OCI-LY3 (cell line): ENCODE data around the gene TUBA4B.

Experiments used
- H2AFZ ChIP-seq: fragments of 200-600, 300-600 bp; shearing (Covaris generic); 2 replicates; pipeline ENCODE4 v1.6.0; 2014; ENCODE audit warnings: antibody characterized with exemption, low read depth, low read length
- H3K27ac ChIP-seq: fragments of 200-600, 300-600 bp; sonication (generic); 2 replicates; pipeline ENCODE4 v1.5.1; 2014; ENCODE audit warnings: mild to moderate bottlenecking, low read length, moderate library complexity, mixed read lengths
- H3K27me3 ChIP-seq: fragments of 200-600, 300-600 bp; sonication (generic); 2 replicates; pipeline ENCODE4 v1.6.1; 2014; ENCODE audit warnings: low read depth, low read length, mixed read lengths
- H3K36me3 ChIP-seq: fragments of 200-600, 300-600 bp; sonication (generic); replicated peaks from 2 replicates; pipeline ENCODE3; 2014; ENCODE audit warnings: low read depth, low read length, mixed read lengths
- H3K4me1 ChIP-seq: fragments of 300-600, 200-600 bp; sonication (generic); 2 replicates; pipeline ENCODE4 v1.6.1; 2014; ENCODE audit warnings: low read length, mixed read lengths
- H3K4me2 ChIP-seq: fragments of 200-600, 300-600 bp; sonication (generic); 2 replicates; pipeline ENCODE4 v1.6.1; 2014; ENCODE audit warnings: low read length, mixed read lengths
- H3K4me3 ChIP-seq: fragments of 300-600, 200-600 bp; sonication (generic); 2 replicates; pipeline ENCODE4 v1.5.1; 2014; ENCODE audit warnings: antibody characterized with exemption, mild to moderate bottlenecking, low read length, moderate library complexity
- H3K79me2 ChIP-seq: fragments of 300-600, 200-600 bp; shearing (Covaris generic); 2 replicates; pipeline ENCODE4 v1.6.1; 2014; ENCODE audit warnings: mild to moderate bottlenecking, low read length, mixed read lengths
- H3K9ac ChIP-seq: fragments of 300-600, 200-600 bp; shearing (Covaris generic); 2 replicates; pipeline ENCODE4 v1.6.0; 2014; ENCODE audit warnings: mild to moderate bottlenecking, low read length, moderate library complexity
- H3K9me3 ChIP-seq: fragments of 200-600, 300-600 bp; shearing (Covaris generic); 2 replicates; pipeline ENCODE4 v1.6.1; 2014; ENCODE audit warnings: low read length, mixed read lengths; ENCODE audit not compliant: insufficient read depth
- H4K20me1 ChIP-seq: fragments of 200-600, 300-600 bp; sonication (generic); 2 replicates; pipeline ENCODE4 v1.6.1; 2016; ENCODE audit warnings: low read length, mixed read lengths; ENCODE audit not compliant: insufficient read depth
- CTCF ChIP-seq: fragments of 200-600, 300-600 bp; sonication (generic); IDR thresholded peaks from 2 replicates; pipeline ENCODE4 v1.5.1; 2014; ENCODE audit warnings: antibody characterized with exemption, low read length, low read depth
- EZH2phosphoT487 ChIP-seq: fragments of 200-600 bp; shearing (Covaris generic); IDR thresholded peaks from 2 replicates; pipeline ENCODE4 v1.6.1; 2018; ENCODE audit warnings: antibody characterized with exemption, mixed run types, low read depth

Gene TUBA4B

GRCh38 chr2:219281588-219281987 is 28.5 kb downstream of the TUBA4B start:
- no peaks in the 10 kb centered on the region for H3K79me2 ChIP-seq

GRCh38 chr2:219282375-219282774 is 29.3 kb downstream of the TUBA4B start:
- no peak overlapping the region for H3K9ac ChIP-seq
- H3K27ac ChIP-seq, result no peak overlapping the region
- H3K4me2 ChIP-seq, result no peak overlapping the region
- no peaks in the 10 kb centered on the region for H3K79me2 ChIP-seq
- no peak overlapping the region for H3K4me3 ChIP-seq
- no peaks in the 10 kb centered on the region for H3K9me3 ChIP-seq
- H2AFZ ChIP-seq, result no peak overlapping the region
- H4K20me1 ChIP-seq, result no peaks in the 10 kb centered on the region
- H3K4me1 ChIP-seq, result peaks cover 11% of the 10 kb centered on the region
- no peaks in the 10 kb centered on the region for H3K27me3 ChIP-seq
- peaks cover 3% of the 10 kb centered on the region for H3K36me3 ChIP-seq
- TF ChIP-seq CTCF, result no peak
- no peak for TF ChIP-seq EZH2phosphoT487

More at GRCh38 chr2:219281588-219281987, 28.5 kb downstream of the TUBA4B start:
- no peak overlapping the region for H3K27ac ChIP-seq
- peaks cover 11% of the 10 kb centered on the region for H3K4me1 ChIP-seq
- H3K4me2 ChIP-seq, result no peak overlapping the region
- no peak overlapping the region for H3K4me3 ChIP-seq
- H2AFZ ChIP-seq, result no peak overlapping the region
- no peaks in the 10 kb centered on the region for H3K27me3 ChIP-seq
- H4K20me1 ChIP-seq, result no peaks in the 10 kb centered on the region
- peaks cover 3% of the 10 kb centered on the region for H3K36me3 ChIP-seq
- no peaks in the 10 kb centered on the region for H3K9me3 ChIP-seq
- TF ChIP-seq CTCF, result no peak
- TF ChIP-seq EZH2phosphoT487, result no peak
- H3K9ac ChIP-seq, result no peak overlapping the region

GRCh38 chr2:219282943-219283581 is 30.0 kb downstream of the TUBA4B start:
- peaks cover 3% of the 10 kb centered on the region for H3K36me3 ChIP-seq
- no peak overlapping the region for H3K9ac ChIP-seq
- no peaks in the 10 kb centered on the region for H3K27me3 ChIP-seq
- H3K27ac ChIP-seq, result no peak overlapping the region
- no peak overlapping the region for H3K4me2 ChIP-seq
- TF ChIP-seq CTCF, result no peak
- no peak for TF ChIP-seq EZH2phosphoT487
- H2AFZ ChIP-seq, result no peak overlapping the region
- no peaks in the 10 kb centered on the region for H3K9me3 ChIP-seq
- H3K4me1 ChIP-seq, result peaks cover 11% of the 10 kb centered on the region
- no peaks in the 10 kb centered on the region for H4K20me1 ChIP-seq
- H3K4me3 ChIP-seq, result no peak overlapping the region
- no peaks in the 10 kb centered on the region for H3K79me2 ChIP-seq

- H3K27ac ChIP-seq, result no peak overlapping the region
- H3K9ac ChIP-seq, result no peak overlapping the region
- H3K4me2 ChIP-seq, result no peak overlapping the region
- H3K4me3 ChIP-seq, result no peak overlapping the region
- H4K20me1 ChIP-seq, result no peaks in the 10 kb centered on the region
- TF ChIP-seq CTCF (no peak), EZH2phosphoT487 (no peak)
- no peak overlapping the region for H2AFZ ChIP-seq
- no peaks in the 10 kb centered on the region for H3K79me2 ChIP-seq
- H3K9me3 ChIP-seq, result no peaks in the 10 kb centered on the region
- no peaks in the 10 kb centered on the region for H3K27me3 ChIP-seq
- H3K4me1 ChIP-seq, result peaks cover 3% of the 10 kb centered on the region; the same call in 1 of the 2 replicates
- peaks cover 3% of the 10 kb centered on the region for H3K36me3 ChIP-seq
Observed at GRCh38 chr2:219284501-219285372, 31.7 kb downstream of the TUBA4B start.
